Cardiac fibroblast (primary cell): Measurements from ENCODE around the gene MAD1L1.

ENCODE experiments used
- DNase-seq, 2 donors: peaks; one replicate each; pipeline versions ENCODE4 v3.0.0 to v3.0.0-alpha.2; 2010; ENCODE audit warnings: low read depth in 2 of 2
- H3K4me3 ChIP-seq, 2 donors: replicated peaks in 1 of 2; 1 replicate in 1 of 2; 2 replicates in 1 of 2; pipeline ENCODE4 v1.5.1; 2011; ENCODE audit warnings: low read depth in 2 of 2, low read length in 2 of 2, mild to moderate bottlenecking in 2 of 2, moderate library complexity in 1 of 2
- TF ChIP-seq, protein P1 (sequence below): IDR thresholded peaks from one replicate; pipeline ENCODE4 v1.5.1; 2011; ENCODE audit warnings: low read depth, mild to moderate bottlenecking, low read length, inconsistent platforms

The MAD1L1 gene

DNA sequence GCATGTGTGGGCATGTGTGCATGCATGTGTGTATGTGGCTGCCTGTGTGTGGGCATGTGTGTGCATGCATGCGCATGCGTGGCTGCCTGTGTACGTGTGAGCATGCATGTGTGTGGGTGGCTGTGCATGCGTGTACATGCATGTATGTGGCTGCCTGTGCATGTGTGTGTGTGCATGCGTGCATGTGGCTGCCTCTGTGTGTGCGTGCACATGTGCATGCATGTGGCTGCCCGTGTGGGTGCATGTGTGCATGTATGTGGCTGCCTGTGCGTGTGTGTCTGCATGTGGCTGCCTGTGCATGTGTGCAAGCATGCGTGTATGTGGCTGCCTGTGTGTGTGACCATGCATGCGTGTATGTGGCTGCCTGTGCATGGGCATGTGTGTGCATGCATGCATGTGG is 345.5 kb downstream of the MAD1L1 start:
- no peak for DNase-seq
- no peak overlapping the region for H3K4me3 ChIP-seq
- TF ChIP-seq, protein P1, sequence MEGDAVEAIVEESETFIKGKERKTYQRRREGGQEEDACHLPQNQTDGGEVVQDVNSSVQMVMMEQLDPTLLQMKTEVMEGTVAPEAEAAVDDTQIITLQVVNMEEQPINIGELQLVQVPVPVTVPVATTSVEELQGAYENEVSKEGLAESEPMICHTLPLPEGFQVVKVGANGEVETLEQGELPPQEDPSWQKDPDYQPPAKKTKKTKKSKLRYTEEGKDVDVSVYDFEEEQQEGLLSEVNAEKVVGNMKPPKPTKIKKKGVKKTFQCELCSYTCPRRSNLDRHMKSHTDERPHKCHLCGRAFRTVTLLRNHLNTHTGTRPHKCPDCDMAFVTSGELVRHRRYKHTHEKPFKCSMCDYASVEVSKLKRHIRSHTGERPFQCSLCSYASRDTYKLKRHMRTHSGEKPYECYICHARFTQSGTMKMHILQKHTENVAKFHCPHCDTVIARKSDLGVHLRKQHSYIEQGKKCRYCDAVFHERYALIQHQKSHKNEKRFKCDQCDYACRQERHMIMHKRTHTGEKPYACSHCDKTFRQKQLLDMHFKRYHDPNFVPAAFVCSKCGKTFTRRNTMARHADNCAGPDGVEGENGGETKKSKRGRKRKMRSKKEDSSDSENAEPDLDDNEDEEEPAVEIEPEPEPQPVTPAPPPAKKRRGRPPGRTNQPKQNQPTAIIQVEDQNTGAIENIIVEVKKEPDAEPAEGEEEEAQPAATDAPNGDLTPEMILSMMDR, result no peak

DNA sequence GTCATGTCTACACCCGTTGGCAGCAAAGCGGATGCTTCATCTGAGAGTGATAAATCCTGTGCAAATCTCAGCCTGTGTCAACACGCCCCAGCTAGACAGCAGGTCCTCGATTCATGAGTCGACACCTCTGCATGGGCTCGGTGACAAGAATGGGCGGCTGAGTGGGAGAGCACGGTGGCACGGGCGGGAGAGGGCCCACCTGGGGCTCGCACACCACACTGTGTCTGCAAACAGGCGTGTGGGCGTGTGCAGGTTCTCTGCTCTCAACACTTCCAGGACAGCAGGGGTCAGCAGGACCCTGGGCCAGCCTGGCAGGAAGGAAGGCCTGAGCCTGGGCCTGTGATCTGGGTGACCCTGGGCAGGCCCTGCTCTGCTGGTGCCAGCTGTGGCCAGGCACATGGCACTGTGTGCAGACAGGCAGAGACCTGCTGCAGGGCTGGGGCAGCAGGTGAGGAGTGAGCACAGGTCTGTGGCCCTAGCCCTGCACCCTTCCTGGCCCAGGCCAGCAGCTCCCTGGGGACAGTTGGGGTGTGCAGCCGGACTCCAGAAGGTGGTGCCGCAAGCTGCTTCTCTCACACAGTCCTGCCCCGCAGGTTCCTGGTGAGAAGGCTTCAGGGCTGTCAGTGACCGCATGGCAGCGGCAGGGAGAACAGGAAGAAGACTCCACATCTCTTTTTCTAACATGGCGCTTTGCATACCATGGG is 346.2 kb downstream of the MAD1L1 start:
- no peak overlapping the region for H3K4me3 ChIP-seq
- TF ChIP-seq, protein P1, result no peak
- DNase-seq, result no peak

DNA sequence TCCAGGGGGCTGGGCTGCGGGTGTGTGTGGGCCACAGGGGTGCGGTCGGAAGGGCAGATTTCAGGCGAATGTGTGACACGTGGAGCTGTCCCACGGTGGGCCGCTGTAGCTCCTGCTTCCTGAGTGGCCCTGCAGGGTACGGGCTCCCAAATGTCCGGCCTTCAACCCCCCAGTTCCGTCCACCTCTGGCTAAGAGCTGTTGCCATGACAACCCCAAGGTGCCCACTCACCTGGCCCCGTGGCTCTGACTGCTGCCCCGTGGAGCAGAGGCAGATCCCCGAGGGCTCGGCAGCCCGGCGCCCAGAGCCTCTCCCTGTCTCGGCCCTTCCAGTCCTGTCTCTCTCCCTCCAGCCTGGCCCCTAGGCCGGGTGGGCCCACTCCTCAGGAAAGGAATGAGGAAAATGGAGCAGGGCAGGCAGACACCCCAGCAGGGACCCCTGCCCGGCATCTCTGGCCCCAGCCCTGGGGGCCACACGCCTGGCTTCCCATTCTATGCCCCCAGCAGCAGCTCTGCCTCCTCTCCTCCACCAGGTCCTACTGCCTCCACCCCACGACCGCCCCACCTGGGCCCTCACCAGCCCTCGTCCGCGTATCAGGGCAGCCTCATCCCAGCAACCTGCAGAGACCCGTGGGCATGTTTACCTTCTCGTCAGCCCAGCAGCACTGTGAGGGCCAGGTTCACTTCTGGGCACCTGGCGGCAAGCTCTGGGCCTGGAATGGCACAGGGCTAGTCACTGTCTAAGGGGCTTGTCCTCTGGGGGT is 347.1 kb downstream of the MAD1L1 start:
- TF ChIP-seq, protein P1, result no peak
- H3K4me3 ChIP-seq, result no peak overlapping the region
- no peak for DNase-seq

DNA sequence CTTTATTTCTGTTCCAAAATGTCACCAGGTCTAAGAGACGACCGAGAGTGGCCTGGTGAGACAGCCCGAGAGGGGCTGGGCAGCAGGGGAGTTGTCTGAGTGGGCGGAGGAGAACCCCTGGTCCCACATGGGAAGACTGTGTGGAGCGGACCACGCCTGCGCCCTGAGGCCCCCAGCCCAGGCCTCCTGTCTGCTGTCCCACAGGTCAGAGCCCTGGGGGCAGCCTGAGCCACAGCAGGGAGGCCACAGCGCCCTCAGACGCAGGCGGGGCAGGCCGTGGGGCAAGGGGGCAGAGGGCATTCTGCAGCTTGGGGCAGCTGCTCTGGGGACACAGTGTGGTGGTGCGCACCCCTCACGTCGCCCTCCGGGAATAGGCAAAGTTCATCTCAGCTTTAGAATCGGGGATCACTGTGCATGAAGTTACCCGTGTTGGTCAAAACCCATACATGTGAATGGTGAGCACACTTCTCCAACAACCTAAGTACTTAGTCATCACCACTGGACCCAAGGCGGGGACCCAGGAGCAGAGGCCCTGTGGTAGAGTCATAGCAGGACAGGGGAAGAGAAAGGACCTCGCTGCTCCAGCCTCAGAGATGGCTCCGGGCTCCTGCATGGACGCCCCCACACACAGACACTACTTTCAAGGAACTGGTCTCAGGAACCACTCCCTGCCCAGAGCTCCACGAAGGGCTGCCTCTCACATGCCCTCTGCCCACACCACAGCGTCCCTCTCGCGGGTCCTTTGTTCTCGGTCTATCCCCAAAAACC is 348.0 kb downstream of the MAD1L1 start:
- DNase-seq, result no peak

DNA sequence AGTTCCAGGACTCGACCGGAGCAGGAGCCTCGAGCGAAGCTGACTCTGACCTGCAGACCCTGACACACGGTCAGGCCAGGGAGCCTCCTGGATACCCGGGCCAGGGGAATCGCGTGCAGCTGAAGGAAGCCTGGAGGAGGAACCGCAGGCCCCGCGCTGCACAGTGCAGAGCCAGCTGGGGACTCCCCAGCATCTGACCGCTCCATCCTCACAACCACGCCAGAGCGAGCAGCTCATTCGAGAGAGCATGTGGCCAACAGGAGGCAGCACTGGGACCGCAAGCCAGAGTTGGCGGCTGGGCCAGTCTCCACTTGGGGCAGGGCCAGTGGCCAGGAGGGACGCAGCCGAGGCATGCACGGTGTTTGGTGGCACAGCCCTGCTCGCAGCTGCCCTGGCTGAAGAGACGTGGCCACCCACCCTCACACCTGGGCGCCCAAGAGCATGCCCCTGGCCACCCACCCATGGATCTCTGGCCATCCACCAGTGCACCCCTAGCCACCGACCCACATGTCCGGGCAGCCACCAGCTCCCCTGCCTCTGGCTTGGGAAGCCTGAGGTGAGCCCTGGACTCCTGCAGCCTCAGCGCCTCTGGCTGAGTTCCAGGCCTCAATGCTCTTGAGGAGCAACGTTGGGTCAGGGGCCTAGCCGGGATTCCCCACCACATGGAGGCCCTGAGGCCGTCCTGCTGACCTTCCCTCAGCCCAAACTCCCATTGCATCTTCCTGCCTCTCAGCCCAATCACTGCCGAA is 348.7 kb downstream of the MAD1L1 start:
- TF ChIP-seq, protein P1, result no peak
- DNase-seq, result no peak
- H3K4me3 ChIP-seq, result no peak overlapping the region

More for the DNA sequence above, 348.0 kb downstream of the MAD1L1 start:
- no peak overlapping the region for H3K4me3 ChIP-seq
- TF ChIP-seq, protein P1, result no peak
